ENCODE results near the gene EHMT1. TPM values are rescaled to one million over a fixed set of nuclear protein-coding genes. Genes with fewer than 3 reads are reported as not detected.

The EHMT1 gene
- total RNA-seq, 2 experiments from 2014 or later: 80.6 to 87.8 TPM

GRCh38 chr9:137878146-137878941, 259.5 kb downstream of the EHMT1 start:
- Histone ChIP-seq H3K4me3 (ENCODE audit: low read length) (no peak overlapping the region), H3K9me3 (ENCODE audit: control insufficient read depth in 1 of 2, insufficient read depth in 1 of 2, low read length in 2 of 2) (peaks cover 0 to 33% of the 10 kb centered on the region in 2 experiments), H3K27me3 (ENCODE audit: control insufficient read depth in 1 of 2, insufficient read depth in 2 of 2, low read length in 2 of 2) (peaks cover 21 to 34% of the 10 kb centered on the region in 2 experiments), H3K4me1 (ENCODE audit: insufficient read depth, low read length) (no peaks in the 10 kb centered on the region), H3K36me3 (ENCODE audit: insufficient read depth, low read length) (no peaks in the 10 kb centered on the region), H3K27ac (ENCODE audit: low read depth in 1 of 2, low read length in 2 of 2) (no peak overlapping the region)
- intact Hi-C loops (cut with DNase I, micrococcal nuclease): no loop called here
- no peak overlapping the region for H3K4me3 Mint-ChIP-seq
- peaks cover 50% of the 10 kb centered on the region for H3K27me3 Mint-ChIP-seq
- CTCF ChIA-PET: no interaction called here
- POLR2A ChIA-PET: no interaction called here
- DNase-seq (peak in 4 of 14 experiments; percentile 12 to 52 (median 34)), ATAC-seq (ENCODE audit: poor library complexity) (peak; percentile 32)
- H3K27ac Mint-ChIP-seq: no peak overlapping the region
- TF ChIP-seq CTCF (IDR thresholded peaks at IDR 0.05): no peak
- no peaks in the 10 kb centered on the region for H3K36me3 Mint-ChIP-seq (ENCODE audit: low read depth)
- H3K9me3 Mint-ChIP-seq: no peaks in the 10 kb centered on the region
- H3K4me1 Mint-ChIP-seq (ENCODE audit: low read depth): peaks cover 4% of the 10 kb centered on the region

GRCh38 chr9:137879052-137879451, 260.2 kb downstream of the EHMT1 start:
- Histone ChIP-seq H3K9me3 (ENCODE audit: control insufficient read depth in 1 of 2, insufficient read depth in 1 of 2, low read length in 2 of 2) (peaks cover 0 to 33% of the 10 kb centered on the region in 2 experiments), H3K4me3 (ENCODE audit: low read length) (no peak overlapping the region), H3K36me3 (ENCODE audit: insufficient read depth, low read length) (no peaks in the 10 kb centered on the region), H3K27me3 (ENCODE audit: control insufficient read depth in 1 of 2, insufficient read depth in 2 of 2, low read length in 2 of 2) (peaks cover 21 to 32% of the 10 kb centered on the region in 2 experiments), H3K27ac (ENCODE audit: low read depth in 1 of 2, low read length in 2 of 2) (no peak overlapping the region), H3K4me1 (ENCODE audit: insufficient read depth, low read length) (no peaks in the 10 kb centered on the region)
- no peaks in the 10 kb centered on the region for H3K9me3 Mint-ChIP-seq
- H3K36me3 Mint-ChIP-seq (ENCODE audit: low read depth): no peaks in the 10 kb centered on the region
- no peak for TF ChIP-seq CTCF (IDR thresholded peaks at IDR 0.05)
- H3K27ac Mint-ChIP-seq: no peak overlapping the region
- DNase-seq (no peak), ATAC-seq (ENCODE audit: poor library complexity) (no peak)
- H3K4me3 Mint-ChIP-seq: no peak overlapping the region
- ChIA-PET POLR2A (no interaction called here), CTCF (no interaction called here)
- H3K27me3 Mint-ChIP-seq: peaks cover 44% of the 10 kb centered on the region
- intact Hi-C loops (cut with DNase I, micrococcal nuclease): no loop called here
- peaks cover 4% of the 10 kb centered on the region for H3K4me1 Mint-ChIP-seq (ENCODE audit: low read depth)

- no peak overlapping the region for H3K4me3 Mint-ChIP-seq
- no peak for TF ChIP-seq CTCF (IDR thresholded peaks at IDR 0.05)
- CTCF ChIA-PET: no interaction called here
- H3K27me3 Mint-ChIP-seq: peaks cover 43% of the 10 kb centered on the region
- Histone ChIP-seq H3K4me3 (ENCODE audit: low read length) (no peak overlapping the region), H3K36me3 (ENCODE audit: insufficient read depth, low read length) (no peaks in the 10 kb centered on the region), H3K9me3 (ENCODE audit: control insufficient read depth in 1 of 2, insufficient read depth in 1 of 2, low read length in 2 of 2) (peaks cover 0 to 33% of the 10 kb centered on the region in 2 experiments), H3K27me3 (ENCODE audit: control insufficient read depth in 1 of 2, insufficient read depth in 2 of 2, low read length in 2 of 2) (peaks cover 21 to 30% of the 10 kb centered on the region in 2 experiments), H3K27ac (ENCODE audit: low read depth in 1 of 2, low read length in 2 of 2) (no peak overlapping the region), H3K4me1 (ENCODE audit: insufficient read depth, low read length) (no peaks in the 10 kb centered on the region)
- POLR2A ChIA-PET: no interaction called here
- no peaks in the 10 kb centered on the region for H3K9me3 Mint-ChIP-seq
- no peak overlapping the region for H3K27ac Mint-ChIP-seq
- no peaks in the 10 kb centered on the region for H3K36me3 Mint-ChIP-seq (ENCODE audit: low read depth)
- peaks cover 4% of the 10 kb centered on the region for H3K4me1 Mint-ChIP-seq (ENCODE audit: low read depth)
- DNase-seq (no peak), ATAC-seq (ENCODE audit: poor library complexity) (no peak)
- intact Hi-C loops (cut with DNase I, micrococcal nuclease): no loop called here
Observed at GRCh38 chr9:137879566-137880150, 260.9 kb downstream of the EHMT1 start.

All from CD4-positive, alpha-beta T cell (primary cell).